Thyroid gland (tissue), 4 donors: ENCODE measurements around the gene CBR1.

Experiments
- CTCF ChIP-seq, 6 experiments: fragments of 200-600 bp in 3 of 6; fragments of 450-650 bp in 3 of 6; sonication (generic) in 3 of 6; IDR thresholded peaks; one replicate each; pipeline ENCODE4 v1.5.1; 2016 to 2019; ENCODE audit warnings: antibody characterized with exemption in 6 of 6, mild to moderate bottlenecking in 2 of 6, inconsistent platforms in 1 of 6, moderate library complexity in 1 of 6
- POLR2A ChIP-seq, 2 donors: fragments of 450-650 bp; IDR thresholded peaks; one replicate each; pipeline ENCODE4 v1.6.1; 2017; ENCODE audit warnings: antibody characterized with exemption in 2 of 2, mild to moderate bottlenecking in 2 of 2, moderate library complexity in 1 of 2

GRCh38 chr21:36111238-36111637 is 41.4 kb downstream of the CBR1 start:
- no peak for TF ChIP-seq CTCF (IDR thresholded peaks at IDR 0.05)
- no peak for TF ChIP-seq POLR2A (IDR thresholded peaks at IDR 0.05)
